Superior temporal gyrus (tissue), 1 donor: Measurements from ENCODE around the gene NT5C1A.
A peak's percentile ranks its signal among the peaks of the same experiment; 100 is the strongest.

Source experiments
- DNase-seq: peaks from one replicate; pipeline ENCODE4 v3.0.0-alpha.2; 2016; ENCODE audit errors: extremely low spot score

The NT5C1A gene

DNA sequence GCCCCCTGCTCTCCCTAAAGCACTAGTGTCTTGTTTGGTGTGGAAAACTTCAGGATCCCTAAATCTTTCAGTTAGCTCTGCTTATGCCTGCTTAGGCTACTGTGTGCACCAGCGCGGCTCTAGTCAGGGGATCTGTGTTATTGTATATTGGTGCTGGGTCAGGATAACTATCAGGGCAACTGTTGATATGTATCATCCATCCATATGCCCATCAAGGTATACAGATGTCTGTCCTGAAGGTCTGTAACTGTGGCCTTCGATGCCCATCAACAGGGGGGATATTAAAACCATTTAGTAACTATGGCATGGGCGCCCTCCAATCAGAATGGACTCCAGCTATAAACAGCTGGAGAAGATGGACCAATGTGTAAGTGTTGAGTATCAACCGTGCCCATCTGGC, 12.4 kb downstream of the NT5C1A start:
- DNase-seq = no peak

- no peak for DNase-seq
Observed at GRCh38 chr1:39659110-39659509, 12.8 kb downstream of the NT5C1A start.

DNA sequence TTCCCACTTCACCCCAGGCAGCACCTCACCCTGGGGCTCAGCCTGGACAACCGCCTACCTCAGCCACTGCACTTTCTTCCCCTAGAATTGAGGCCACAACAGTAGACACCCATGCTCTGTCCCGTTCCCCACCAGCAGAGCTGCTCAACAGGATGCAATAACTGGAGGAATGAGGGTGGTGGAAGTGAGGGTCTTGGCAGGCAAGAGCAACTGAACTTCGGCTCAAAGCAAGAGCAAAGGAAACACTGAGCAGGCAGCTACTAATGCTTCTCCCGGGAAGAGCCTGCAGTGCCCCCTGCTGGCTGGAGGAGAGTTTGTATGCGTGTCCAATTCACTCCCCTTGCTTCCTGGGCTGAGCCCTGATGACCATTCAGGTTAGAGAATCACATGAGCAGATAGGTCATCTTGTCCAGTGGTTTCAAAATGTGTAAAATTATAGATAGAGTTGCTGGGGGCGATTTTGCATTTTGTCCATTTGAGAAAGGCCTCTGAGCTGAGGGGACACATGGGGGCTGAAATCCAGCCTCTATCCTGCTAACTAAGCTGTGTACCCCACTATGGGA, 13.9 kb downstream of the NT5C1A start:
- peak; percentile 70 for DNase-seq

- no peak for DNase-seq
Observed at GRCh38 chr1:39657402-39657801, 14.5 kb downstream of the NT5C1A start.

DNA sequence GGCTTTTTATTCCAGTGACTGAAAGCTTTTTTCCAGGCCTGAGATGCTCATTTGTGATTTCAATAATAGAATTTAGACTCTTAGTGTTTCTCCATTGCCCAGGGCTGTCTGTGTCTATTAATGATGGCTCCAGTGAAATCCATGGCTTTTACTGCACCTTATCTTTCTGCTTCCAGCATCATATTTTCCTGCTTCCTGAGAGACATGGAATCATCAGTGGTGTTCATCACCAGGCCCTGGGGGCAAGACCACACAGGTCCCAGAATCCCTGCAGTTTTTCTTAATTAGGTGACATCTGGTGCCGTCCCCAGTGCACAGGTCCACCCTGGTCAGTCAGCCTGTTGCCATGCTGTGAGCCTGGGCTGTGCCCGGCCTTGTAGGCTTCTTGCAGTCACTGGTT, 15.5 kb downstream of the NT5C1A start:
- no peak for DNase-seq

- DNase-seq = no peak
Observed at GRCh38 chr1:39655578-39656268, 16.2 kb downstream of the NT5C1A start.

DNA sequence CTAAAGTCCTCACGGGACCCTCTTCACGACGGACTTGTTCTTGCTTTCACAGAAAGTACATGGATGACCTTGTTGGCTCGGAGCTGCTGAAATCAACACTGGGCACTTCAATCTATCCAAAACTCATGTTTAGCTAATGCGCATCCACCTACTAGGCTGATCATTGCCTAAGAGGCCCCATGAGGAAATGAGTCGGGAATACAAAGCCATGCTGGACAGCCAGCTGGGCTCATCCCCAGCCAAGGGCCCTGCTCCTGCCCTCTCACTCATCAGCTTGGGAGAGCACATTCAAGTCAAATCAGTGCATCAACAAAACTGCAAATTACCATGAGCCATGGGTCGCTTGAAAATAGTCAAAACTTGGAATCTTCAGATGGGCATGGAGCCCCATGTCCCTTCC, 17.6 kb downstream of the NT5C1A start:
- DNase-seq = no peak

DNA sequence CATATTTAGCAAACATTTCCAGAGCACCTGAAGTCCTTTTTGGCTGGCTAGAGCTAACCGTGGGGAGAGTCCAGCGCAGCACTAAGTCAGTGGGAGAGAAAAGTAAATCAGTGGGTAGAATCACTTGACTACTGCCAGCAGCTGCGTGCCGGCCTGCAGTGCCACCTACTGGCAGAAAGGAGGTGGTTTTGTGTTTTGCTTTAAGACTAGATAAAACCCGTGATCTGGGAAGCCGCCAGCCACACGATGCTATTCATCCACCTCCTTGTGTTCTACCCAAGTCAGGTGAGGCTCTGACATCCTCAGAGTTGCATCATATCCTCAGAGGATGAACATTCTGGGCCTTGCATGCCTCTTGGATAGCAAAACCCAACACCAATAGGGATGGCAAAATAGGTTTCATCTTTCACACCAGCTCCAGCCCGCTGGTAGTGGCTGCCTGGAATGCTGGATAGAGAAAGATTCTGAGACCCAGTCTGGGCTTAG, 18.3 kb downstream of the NT5C1A start:
- DNase-seq = peak; percentile 89

DNA sequence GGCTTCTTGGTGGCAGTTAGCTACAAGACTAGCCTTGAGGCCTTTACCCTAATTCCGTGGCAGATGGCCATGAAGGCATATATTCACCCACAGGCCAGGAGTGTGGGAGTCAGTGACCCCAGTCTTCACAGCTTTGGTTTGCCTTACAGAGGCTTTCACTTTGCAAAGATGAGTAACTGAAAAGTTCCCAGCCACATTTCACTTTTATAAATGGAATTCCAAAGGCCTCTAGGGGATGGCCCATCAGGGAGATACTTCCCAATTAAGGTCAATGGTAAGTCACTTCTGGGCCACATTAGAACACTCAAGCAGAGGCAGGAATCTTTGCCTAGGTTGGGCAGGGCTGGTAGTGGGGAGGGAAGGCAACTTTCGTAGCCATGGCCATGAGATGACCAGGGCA, 19.4 kb downstream of the NT5C1A start:
- no peak for DNase-seq

GRCh38 chr1:39652105-39652504, 19.8 kb downstream of the NT5C1A start:
- no peak for DNase-seq

- no peak for DNase-seq
Observed at GRCh38 chr1:39650431-39650830, 21.5 kb downstream of the NT5C1A start.

DNA sequence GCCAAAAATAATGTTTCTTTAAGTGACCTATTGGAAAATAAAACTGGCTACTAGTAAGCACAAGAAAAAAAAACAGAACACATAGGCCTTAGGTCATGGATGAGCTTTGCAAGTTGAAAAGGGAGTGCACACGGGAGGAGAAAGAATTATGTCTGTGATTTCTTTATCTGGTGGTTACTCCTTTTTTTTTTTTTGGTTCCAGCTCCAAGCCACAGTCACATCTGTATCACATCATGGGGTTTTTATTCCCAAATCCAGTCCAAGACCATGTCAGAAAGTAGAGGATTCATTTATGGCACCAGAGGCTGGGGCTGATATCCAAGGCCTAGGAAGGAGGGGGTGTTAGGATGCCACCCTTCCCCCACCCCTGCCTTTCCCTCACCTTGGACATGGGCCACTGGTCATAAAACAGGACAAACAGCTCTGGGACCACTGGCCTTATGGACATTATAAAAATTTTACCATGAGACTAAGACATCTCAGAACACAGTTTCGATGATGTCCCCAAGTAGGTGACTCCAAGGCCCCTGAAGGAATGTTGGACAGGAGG, 22.2 kb downstream of the NT5C1A start:
- no peak for DNase-seq

DNA sequence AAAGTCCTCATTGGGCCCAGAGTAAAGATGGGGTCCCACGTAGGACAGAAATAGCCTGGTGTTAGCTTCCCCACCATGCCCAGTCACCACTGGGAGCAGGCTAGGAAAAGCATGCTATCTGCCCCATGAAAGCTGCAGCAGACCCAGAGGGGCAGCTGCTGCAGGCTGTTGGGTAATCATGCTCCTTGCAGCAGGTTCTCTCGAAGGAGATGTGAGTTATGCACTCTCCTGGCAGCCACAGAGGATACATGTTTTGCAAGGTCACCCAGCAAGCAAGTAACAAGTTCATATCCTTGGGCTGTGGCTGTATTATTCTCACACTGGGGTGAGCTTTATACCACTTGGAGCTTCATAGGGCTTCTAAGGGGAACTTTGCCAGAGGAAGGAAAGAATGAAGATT, 23.4 kb downstream of the NT5C1A start:
- DNase-seq = no peak

- no peak for DNase-seq
Observed at GRCh38 chr1:39647247-39647646, 24.7 kb downstream of the NT5C1A start.

- DNase-seq = no peak
Observed at GRCh38 chr1:39646232-39647081, 25.4 kb downstream of the NT5C1A start.

DNA sequence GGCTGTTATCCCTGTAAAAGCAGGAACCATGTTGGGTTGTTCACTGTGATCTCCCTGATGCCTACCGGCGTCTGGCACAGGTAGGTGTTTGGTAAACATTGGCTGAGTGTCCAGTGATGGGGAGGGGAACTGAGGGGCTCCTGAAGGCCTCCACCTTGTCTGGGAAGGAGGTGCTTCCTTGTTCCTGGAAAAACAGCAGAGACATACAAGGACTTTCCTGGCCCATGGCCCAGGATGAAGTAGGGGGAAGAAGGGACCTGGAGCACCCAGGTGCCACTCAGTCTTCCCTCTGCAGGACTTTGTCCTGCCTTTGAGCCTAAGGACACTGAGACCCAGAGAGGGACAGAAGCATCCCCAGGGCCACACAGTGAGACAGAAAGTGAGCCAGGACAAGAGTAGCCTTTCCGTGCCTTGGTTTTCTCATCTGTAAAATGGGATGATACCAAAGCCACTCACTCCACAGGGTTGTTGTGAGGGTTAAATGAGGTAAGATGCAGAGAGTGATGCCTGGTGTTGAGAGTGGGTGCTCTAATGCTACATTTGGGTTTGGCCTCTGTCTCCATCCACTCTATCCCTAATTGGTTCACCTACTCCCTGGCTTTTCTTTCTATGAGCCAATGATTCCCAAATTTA, 26.4 kb downstream of the NT5C1A start:
- DNase-seq = no peak

- DNase-seq = no peak
Observed at GRCh38 chr1:39643705-39644104, 28.2 kb downstream of the NT5C1A start.

GRCh38 chr1:39642796-39643195, 29.1 kb downstream of the NT5C1A start:
- DNase-seq = no peak

DNA sequence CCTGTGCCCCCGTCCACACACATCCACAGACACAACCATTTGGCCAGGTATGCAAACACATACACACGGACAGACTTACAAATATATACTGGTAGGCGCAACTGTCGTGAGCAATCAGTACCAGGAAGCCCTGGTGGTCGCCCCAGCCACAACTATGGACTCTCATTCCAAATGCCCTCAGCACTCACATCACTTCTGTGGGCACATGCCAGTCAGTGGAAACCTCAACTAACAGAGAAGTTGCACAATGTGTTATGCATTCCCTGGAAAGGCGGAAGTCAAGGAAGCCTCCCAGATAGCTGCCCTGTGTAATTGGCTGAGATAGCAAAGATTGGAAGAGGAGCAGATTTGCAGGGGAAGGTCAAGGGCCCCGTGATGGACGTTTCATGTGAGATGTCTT, 31.0 kb downstream of the NT5C1A start:
- DNase-seq = no peak

GRCh38 chr1:39639305-39640130, 32.4 kb downstream of the NT5C1A start, which contains the start of gene HEYL:
TSS of gene HEYL (minus strand) at chr1:39639643. CDS start at chr1:39639625, 18 bp downstream.
- no peak for DNase-seq

DNA sequence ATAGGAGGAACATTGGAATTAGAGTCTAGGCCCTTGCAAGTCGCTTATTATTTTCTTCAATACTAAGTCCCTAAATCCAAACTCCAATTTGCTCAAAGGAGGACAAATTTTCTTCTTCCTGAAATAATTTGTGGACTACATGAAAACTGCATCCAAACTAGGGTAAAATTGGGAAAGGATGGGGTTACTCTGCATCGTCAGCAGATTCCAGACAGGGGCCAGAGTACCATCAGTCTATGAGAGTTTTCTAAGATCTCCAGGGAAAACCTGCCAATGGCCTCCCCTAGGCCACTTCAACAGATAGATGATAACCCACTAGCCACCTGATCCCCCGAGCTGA, 33.0 kb downstream of the NT5C1A start:
- DNase-seq = no peak
